Stimulated activated CD8-positive, alpha-beta memory T cell treated with anti-CD3 and anti-CD28 coated beads, Interleukin-15, amount 100 ng/mL, for 4 hours (primary cell): ENCODE measurements around the gene DEPDC5.

Experiments
- DNase-seq, 2 donors: peaks; one replicate each; pipeline ENCODE4 v3.0.0-alpha.2; 2020; ENCODE audit warnings: low read depth in 2 of 2

Gene DEPDC5

DNA sequence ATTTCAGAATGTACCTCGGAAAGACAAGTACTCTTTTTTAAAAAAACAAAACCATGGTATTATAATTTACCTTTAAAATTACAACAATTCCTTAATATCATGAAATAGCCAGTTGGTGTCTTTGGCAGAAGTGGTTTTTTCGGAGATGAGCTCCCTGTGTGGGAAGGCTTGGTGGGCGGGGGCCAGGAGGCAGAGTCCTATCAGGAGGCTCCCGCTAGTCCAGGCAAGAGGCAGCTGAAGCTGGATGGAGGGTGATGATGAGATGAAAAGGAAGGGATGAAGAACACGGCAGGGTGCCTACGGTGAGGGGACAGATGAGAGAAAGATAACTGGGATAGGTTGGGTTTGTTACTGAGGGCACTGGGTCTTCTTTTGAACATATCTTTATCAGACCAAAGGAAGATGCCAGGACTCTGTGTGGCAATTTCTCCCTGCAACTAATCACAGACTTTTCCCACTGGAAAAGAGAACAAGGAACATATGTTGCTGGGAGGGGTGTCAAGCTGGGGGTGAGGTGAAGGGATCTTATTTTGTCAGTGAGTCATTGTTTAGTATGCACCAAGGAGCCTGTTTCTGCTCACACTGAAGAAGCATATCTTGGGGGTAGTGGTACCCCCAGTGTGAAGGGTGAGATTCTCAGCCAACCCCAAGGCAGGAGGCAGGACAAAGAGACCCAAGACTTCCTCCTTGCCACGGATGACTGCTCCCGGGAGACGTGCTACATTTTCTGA lies 99.0 kb downstream of the DEPDC5 start:
- no peak for DNase-seq

DNA sequence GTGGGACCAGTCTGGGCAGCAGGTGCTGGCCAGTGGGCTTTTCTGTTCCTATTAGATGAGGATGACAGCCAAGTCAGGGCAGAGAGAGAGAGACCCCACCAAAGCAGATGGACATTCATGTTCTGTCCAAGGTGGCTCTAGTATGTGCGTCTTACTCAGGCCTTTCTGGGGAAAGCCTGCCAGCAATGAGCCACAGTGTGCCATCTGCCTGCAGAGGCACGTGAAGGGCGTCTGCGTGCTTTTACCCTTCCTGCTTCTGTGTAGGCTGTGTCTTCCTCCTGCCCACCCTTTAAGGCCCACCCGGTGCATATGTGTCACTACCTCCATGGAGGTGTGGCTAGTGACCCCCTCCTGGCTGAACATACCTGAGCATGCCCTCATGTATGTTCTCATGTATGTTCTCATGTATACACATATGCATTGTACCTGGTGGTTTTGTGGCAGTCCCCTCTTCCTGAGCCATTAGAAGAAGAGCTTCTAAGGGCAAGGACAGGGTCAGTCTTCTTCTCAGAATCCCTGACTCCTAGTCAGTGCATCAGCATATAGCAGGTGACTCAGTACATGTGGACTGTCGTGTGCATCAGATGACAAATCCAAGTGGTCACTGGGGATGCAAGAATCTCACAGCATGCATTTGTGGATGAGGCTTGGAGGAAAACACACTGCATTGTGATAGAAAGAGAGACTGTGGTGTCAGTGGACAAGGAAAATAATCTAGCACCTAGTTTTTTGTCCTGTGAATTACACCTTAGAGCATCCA lies 100.1 kb downstream of the DEPDC5 start:
- DNase-seq, result no peak

DNA sequence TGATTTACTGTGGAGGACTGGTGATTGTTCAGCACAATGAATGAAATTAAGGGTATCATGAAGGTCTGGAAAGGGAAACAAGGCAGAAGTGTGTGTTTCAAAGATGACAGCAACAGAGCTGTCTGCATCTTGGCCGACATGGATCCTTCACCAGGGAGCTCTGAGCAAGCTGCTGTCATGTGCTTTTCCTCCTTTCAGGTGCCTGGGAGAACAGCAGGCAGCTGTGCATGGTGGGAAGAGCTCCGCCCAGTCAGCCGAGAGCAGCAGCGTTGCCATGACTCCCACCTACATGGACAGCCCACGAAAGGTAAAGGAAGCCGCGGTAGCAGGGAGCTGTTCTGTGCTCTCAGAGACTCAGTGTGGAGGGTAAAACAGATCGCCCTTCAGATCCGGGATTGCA lies 103.4 kb downstream of the DEPDC5 start:
- no peak for DNase-seq

DNA sequence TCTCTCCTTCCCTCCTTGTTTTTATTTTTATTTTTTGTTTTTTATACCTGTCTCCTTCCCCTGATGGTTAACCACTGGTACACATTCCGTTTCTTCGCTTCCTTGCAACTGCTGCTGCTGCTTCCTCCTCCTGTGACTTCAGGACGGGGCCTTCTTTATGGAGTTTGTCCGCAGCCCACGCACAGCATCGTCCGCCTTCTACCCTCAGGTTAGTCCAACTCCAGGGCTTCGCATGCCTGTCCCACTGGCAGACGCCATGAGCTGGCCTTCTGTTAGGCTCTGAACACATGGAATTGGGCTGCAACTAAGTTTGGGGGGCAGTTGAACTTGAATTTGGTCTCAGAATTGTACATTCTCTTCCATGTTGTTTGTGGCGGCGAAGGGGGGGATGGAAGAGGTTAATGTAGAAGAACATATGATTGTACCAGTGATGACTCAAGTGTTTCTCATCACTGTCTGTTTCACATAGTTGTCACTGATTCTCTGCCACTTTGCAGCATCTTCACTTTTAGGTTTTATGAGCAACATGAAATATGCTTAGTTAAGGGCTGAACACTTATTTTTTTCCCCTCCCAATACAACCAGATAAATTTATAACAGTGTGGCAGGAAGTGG lies 107.5 kb downstream of the DEPDC5 start:
- DNase-seq, result no peak

DNA sequence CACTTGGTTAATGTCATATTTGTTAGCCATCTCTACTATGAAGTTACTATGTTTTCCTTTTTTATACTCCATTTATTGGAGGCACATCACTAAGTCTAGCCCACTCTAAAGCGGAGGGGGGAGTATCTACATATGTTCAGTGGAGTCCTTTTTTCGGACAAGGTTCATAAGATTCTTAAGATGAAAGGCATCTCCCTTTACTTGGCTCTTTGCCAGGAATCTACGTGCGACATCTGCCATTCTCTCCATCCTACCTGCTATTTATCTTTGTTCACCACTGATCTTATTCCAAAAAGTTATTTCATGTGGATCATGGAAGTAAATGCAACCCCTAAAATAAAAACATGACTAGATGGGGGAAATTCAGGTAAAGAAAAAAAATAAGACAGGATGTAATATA lies 113.1 kb downstream of the DEPDC5 start:
- no peak for DNase-seq

DNA sequence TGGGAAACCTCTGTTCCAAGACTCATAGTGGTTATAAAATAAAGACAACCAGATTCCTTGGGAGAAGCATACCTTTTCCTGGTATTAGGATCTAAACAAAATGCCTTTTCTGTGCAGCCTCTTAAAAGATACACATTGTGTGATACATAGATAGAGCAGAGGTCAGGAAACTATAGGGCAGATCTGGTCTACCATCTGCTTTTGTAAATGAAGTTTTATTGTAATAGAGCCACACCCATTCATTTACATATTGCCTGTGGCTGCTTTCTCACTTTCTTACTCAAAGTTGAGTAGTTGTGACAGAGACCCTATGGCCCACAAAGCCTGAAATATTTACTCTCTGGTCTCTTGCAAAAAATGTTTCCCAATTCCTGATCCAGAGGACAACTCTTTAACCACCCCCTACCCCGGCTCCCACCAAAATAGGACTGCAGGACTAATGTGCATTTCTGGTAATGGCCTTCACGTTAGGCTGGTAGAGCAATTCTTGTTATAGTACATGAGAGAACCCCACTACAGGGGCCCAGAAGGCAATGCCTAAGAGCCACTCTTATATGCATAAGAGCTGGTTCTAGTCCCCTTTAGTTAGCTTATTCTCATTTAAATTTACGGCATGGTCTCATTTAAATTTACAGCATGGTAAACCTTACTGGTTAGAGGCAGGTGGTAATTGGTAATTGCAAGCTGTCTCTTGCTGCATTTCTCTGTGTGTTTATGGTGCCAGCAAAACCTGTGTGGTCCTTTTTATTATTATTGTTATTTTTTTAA lies 113.8 kb downstream of the DEPDC5 start:
- no peak for DNase-seq

DNA sequence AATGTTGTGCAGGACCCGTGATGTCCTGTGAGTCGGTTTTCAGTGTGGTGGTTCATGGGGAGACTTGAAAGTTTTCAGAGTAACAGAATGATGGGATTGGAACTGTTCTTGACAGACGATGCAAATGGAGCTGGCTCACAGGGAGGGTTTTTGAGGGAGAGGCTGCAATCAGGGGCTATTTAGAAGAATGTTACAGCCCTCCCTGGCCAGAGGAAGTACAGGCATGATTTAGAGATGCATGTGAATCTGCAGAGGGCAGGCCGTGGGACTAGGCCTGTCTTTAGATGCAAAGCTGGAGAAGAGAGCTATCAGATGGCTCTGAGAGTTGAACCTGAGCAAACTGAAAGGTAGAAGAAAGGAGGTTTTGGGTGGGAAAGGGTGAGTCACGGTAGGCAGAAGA lies 115.9 kb downstream of the DEPDC5 start:
- no peak for DNase-seq

DNA sequence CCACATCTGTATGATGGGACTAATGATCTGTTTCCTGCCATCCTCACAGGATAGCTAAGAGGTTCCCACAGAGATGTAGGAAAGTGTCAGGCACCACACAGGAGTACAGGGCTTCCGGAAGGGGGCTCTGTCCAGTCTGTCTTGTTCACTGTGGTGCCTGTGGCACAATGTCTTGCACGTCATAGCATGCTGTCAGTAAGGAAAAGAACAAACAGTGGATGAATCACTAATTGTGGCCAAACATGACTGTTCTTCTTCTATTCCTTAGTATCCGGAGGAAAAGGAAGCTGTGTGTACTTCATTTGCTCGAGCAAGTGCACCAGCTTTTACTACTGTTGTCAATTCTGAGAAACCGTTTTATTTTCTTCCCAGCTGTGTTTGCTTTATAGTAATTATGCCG lies 117.1 kb downstream of the DEPDC5 start:
- no peak for DNase-seq

DNA sequence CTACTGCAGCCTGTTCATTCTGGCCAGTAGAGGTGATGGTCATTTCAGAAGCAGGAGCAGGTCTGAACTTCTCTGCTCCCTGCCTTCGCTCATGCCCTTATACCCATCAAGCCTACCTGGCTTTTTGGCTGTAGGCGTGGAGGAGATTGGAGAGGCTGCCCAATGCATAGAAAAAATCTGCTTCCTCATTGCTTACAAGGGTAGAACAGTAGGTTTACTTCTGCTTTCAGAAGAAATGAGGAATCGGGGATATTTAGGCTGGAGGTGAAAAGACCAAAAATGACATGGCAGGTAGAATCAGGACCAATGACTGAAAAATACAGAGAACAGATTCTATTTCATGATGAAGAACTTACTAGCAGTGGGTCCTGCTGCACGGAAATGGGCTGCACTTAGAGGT lies 117.7 kb downstream of the DEPDC5 start:
- DNase-seq, result no peak

DNA sequence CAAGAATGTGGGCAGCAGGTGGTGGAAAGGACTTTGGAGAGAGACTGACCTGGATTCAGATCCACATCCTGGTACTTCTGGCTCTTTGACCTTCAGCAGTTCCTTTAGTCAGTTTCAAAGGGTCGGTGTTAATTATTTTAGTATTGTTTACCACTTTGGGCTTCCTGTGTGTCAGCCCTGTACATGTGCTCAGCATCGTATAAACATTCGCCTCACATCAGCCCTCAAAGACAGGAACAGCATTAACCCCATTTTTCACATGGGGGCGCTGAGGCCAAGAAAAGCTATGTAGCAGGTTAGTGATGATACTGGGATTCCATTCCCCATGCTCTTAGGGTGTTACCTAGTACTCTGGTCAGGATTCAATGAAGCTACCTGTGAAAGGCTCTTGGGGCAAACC lies 118.4 kb downstream of the DEPDC5 start:
- no peak for DNase-seq

DNA sequence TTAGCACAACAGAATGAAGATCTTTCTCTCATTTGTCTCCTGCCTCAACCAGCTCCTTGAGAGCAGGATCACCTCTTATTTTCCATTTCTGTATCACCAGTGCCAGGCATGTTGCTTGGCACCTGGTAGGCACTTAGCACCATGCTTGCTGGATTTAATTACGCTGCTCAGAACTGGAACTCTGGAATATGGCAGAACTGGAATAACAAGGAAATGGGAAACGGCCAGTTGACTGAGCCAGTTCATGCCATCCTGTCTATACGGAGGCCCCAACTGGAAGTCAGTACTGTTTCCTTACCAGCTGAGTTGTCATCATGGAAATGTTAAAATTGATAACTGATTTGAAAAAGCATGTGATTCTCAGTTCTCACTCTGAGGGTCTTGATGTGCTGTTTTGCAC lies 121.0 kb downstream of the DEPDC5 start:
- no peak for DNase-seq

DNA sequence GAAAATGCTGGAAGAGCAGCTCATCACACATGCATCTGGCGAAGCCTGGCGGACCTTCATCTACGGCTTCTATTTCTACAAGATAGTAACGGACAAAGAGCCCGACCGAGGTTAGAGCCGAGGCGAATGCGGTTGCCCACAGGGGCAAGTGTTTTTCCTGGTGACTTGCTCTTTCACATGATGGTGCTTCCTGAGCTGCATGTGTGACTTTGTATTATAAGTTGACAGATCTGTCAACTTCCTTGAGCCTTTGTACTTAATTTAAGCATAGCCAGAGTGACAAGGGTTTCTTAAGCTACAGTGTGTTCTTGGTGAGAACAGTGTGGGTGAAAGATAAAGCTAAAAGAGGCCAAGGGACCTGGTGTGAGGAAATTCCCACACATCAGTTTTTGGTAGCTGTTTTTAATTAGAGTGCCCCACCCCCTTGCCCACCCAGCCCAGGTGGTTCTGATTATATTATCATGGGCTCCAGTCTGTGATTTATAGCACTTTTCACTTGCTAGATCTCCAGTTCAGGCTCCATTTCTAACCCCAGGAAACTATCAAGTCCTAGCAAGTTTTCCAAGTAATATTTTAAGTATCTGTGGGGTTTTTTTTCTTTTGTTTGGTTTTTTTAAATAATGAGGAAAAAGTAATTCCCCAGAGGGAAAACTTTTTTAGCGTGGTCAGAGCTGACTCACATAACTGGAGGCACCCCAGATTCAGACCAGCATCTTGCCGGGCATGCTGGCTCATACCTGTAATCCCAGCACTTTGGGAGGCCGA lies 122.5 kb downstream of the DEPDC5 start:
- DNase-seq, result no peak

DNA sequence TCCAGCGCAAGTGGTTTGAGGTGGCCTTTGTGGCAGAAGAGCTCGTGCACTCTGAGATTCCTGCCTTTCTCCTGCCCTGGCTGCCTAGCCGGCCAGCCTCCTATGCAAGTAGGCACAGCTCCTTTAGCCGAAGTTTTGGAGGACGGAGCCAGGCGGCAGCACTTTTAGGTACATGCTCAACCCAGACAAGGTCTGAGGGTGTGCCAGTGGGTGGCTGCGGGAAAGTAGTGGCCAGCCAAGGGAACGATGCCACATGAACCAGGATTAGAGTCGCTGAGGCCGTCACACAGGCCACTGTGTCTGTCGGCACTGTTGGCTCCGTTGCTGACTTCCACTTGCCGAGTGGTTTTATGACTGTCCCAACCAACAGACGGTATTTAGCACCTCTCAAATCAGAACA lies 125.8 kb downstream of the DEPDC5 start:
- DNase-seq, result no peak

DNA sequence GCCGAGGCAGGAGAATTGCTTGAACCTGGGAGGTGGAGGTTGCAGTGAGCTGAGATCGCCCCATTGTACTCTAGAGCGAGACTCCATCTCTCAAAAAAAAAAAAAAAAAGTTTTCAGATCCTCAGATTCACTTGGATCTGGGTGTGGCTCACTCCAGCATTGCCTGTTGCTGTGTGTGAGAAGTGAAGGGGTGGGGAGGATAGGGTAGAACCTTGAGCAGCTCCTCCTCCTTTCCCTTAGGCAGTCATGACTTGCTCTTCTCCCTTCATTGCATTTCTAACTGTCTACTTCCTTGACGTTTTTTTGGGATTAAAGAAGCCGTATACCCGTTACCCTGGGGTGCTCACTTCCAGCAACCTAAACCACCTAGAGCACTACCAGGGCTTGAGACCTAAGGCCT lies 127.4 kb downstream of the DEPDC5 start:
- no peak for DNase-seq

DNA sequence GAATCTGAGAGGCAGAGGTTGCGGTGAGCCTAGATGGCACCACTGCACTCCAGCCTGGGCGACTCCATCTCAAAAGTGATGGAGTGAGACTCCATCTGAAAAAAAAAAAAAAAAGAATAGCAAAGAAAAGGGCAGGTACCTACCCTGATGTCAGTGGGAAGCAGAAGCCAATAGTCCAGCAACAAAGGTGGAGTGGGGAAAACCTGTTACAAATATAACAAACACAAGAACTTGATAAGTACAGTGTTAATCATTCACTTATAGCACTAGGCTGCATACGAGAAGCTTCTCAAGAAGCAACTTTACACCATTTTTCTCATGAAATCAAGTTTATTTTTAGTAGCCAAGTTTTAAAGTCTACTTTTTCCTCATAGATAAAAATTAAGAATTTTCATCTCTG lies 128.0 kb downstream of the DEPDC5 start:
- no peak for DNase-seq

DNA sequence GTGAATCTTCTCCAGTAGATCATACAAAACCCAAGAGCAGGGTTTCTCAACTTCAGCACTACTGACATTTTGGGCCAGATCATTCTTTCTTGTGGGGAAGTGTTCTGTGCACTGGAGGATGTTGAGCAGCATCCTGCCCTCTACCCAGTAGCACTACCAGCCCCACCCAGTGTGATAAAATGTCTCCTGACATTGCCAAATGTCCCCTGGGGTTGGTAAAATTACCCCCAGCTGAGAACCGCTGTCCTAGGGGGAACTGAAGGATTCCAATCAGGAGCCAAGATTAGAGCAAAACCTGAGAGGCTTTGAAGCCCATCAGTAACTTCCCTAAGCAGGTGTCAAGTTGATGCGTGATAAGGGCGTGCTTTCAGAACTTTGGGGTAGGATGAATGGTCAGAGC lies 129.2 kb downstream of the DEPDC5 start:
- no peak for DNase-seq

DNA sequence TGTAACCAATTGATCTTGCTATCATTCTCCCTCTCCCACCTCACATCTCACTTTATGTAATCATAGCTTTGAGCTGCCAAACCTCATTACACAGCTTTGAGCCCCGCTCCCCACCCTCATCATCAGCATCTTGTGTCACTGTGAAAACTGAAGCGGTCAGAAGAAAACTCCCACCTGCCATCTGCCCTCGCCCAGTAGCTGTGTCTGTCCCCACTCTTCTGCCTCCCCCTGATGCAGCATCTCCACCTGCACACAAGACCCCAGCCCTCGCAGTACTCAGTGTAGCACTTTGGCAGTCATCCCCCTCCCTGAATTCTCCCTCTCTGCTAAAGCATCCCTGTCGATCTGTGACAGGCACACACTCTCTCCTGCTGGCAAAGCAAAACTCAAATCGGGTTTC lies 130.2 kb downstream of the DEPDC5 start:
- DNase-seq, result no peak

DNA sequence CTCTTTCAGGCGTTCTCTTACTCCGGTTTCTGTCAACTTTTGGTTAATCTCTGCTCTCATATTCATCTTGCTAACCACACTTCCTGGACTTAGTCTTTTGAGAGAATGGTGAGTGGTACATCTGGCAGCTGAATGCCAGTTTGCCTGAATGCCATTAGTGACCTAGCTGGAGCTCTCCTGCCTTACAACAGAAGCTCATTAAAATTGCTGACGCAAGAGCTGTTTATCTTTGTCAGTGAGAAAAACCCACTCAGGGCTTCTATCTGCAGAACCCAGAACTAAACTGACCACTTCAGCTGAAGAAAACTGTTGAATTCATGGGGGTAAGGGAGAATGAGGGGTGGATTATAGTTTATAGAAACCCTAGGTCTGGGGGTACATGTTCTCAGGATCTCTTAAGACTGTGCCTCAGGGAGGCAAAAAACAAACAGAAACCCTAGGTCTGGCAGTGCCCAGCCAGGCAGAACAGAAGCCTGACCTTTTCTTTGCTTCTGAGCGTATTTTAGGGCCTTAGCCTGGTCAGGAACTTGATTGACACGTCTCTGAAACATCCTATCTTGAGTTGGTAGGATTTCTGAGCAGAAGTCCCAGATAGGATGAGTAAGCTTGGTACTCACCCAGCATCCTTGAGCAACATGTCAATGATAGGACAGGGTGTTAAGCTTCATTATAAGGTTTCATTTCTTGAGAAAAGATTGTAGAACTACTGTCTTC lies 137.7 kb downstream of the DEPDC5 start:
- no peak for DNase-seq

DNA sequence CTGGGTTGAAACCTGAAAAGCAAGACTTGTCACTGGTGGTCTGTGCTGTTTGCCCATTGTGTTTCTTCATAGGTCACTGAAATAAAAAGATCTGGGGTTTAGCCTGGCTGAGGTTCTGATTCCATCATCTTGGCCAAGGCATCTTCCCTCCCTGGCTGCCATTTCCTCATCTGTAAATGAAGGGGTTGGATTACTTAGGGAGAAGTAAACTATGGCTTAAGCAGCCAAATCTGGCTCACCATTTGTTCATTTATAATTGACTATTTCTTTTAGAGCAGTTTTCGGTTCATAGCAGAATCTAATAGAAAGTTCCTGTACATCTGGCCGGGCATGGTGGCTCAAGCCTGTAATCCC lies 138.2 kb downstream of the DEPDC5 start:
- DNase-seq, result no peak

DNA sequence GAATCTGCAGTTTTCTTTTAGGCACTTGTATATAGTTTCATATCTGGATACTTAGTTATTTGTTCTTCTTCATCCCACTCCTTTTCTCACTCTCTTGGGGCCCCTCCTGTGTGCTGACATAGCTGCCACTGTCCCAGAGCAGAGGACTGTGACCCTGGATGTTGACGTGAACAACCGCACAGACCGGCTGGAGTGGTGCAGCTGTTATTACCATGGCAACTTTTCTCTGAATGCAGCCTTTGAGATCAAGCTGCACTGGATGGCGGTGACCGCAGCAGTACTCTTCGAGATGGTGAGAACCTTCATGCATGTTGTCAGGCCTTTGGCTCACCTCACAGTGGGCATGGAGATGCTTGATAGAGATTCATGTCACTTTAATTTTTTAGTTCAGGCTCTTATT lies 139.6 kb downstream of the DEPDC5 start:
- DNase-seq, result no peak
